Stimulated activated CD8-positive, alpha-beta memory T cell treated with anti-CD3 and anti-CD28 coated beads, Interleukin-12 subunit alpha, Interleukin-12 subunit beta, amount 100 ng/mL, for 24 hours (primary cell): ENCODE results near the gene PTPRS.

Experiments
- DNase-seq: peaks from one replicate; pipeline ENCODE4 v3.0.0-alpha.2; 2020; ENCODE audit errors: extremely low read depth

The PTPRS gene

DNA sequence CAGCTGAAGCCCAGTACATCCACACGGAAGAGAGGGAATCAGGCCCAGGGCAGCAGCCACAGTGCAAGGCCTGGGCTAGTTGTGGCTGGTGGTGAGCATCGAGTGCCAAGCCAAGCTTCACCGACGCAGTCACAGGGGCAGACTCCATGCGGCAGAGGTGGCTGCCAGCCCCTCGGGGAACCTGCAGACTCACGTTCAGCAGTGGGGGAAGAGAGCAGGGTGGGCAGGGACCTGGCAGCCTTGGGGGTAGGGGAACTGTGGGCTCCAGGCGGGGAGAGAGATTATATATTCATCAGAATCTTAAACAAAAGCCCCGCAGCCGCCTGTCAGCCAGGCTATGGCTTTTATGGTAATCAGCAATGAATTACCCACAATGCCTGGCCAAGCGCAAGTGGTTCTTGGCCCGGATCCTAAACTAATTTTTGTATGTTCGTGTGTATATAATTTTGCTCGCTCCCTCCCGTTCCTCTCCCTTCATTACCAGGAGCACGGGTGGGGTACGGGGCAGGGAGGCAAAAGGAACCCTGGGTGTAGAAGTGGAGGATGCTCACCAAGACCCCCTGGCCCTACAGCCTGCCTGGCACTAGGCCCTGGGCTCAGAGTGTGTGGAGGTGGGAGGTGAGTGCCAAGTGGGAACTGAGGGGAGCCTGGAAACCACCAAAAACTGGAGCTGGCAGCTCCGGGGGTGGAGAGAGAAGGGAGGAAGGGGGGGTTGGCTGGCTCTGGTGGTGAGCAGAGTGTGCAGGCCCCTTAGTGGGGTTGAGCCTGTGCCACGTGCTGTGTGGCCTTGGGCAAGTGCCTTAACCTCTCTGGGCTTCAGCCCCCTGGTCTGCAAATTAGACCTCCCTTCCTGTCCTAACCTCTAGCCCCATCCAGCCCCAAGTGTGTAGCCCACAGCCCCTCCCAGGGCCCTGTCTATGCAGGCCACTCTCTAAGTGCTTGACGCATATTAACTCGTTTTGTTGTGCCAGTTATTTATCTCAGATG lies 31.9 kb downstream of the PTPRS start:
- no peak for DNase-seq

DNA sequence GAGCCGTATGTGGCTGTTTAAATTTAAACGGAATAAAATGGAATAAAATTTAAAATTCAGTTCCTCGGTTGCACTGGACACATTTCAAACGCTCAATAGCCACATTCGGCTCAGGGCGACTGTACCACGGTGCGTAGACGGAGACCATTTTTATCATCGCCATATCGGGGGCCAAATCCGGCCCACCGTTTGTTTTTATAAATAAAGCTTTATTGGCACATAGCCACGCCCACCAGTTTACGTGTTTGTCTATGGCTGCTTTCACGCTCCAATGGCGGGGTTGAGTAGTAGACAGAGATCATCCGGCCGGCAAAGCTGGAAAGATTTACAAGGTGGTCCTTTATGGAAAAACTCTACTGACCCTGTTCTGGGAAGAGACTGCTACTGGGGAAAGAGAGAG lies 33.0 kb downstream of the PTPRS start:
- no peak for DNase-seq

DNA sequence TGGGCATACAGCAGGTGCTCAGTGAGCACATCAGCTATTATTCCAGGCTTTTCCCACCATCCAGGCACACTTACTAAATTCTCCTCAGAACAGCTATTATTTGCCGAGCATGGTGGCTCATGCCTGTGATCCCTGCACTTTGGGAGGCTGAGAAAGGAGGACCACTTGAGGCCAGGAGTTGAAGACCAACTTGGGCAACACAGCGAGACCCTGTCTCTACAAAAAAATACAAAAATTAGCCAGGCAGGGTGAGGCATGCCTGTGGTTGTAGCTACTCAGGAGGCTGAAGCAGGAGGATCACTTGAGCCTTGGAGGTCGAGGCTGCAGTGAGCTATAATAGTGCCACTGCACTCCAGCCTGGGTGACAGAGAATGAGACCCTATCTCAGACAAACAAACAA lies 35.4 kb downstream of the PTPRS start:
- no peak for DNase-seq

DNA sequence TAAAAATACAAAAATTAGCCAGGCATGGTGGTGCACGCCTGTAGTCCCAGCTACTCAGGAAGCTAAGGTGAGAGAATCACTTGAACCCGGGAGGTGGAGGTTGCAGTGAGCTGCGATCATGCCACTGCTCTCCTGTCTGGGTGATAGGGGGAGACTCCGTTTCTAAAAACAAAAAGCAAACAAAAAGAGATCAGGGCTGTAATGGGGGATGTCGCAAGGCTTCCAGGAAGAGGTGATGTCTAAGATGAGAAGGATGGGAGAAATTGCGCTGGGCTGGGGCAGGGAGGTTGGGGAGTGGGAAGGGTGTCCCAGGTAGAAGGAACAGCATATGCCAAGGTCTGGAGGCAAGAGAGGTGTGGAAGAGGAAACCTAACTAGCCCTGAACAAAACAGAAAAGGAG lies 36.1 kb downstream of the PTPRS start:
- no peak for DNase-seq

DNA sequence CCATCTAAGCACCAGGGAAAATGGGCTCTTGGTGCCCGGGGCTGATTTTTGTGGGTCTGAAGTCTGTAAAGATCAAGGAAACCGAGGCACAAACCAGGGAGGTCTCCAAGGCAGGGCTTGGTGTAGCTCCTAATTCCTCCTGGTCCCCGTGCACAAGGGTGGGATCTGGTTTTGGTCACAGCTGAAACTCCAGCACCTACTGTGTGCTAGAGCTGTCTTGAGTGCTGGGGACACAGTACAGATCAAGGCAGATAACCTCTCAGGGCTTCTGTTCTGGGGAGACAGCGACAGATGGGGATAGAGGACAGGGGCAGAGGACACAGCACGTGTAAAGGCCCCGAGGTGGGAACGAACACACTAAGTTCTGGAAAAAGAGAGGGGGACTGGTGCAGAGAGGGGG lies 37.4 kb downstream of the PTPRS start:
- DNase-seq: no peak

DNA sequence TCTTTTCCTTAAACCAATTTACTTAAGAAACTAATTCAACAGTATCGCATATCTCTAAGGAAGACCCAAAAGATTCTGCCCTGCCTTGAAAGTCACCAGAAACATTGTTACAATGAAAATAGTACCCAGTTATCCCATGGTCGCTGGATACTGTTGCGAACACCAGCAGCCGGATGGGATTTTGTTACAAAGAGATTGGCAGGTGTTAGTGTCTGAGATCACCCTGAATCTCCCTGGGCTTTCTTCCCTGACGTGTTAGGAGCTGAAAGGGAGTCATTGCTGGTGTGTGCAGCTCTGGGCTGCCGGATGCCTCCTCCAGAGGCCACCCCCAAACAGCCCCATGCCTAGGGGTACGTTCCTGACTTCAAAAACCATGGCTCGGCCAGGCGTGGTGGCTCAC lies 38.2 kb downstream of the PTPRS start:
- no peak for DNase-seq

DNA sequence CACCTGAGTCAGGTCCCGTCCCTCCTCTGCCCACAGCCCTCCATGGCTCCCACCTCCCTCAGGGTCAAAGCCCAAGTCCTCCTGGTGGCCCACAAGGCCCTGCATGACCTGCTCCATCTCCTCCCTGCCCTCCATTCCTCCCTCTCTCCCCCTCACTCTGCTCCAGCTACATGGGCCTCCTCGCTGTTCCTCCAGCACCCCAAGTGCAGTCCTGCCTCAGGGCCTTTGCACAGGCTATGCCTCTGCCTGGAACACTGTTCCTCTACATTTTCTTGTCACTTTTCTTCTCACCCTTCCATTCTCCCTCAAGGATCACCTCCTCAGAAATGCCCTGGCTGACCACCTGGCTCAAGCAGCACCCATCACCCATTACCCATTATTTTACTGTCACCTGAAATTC lies 41.5 kb downstream of the PTPRS start:
- DNase-seq: no peak

DNA sequence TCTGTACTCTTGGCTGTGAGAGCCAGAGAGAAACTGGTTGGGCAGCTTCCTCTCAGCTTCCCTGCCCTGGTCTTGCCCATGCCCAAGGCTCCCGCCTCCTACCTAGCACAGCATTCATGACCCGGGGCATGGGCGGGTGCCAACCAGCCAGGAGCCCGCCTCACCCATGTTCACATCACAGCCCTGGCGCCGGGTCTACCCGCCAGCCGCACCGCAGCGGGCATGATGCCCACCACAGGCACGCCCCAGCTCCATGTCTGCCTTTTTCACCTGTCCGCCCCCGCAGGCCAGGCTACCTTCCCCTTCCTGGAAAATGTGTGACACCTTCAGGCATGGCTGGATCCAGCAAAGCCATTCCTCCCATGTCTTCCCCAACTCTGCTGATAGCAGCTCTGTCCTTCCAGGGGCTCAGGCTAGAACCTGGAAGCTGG lies 42.1 kb downstream of the PTPRS start:
- DNase-seq: no peak

DNA sequence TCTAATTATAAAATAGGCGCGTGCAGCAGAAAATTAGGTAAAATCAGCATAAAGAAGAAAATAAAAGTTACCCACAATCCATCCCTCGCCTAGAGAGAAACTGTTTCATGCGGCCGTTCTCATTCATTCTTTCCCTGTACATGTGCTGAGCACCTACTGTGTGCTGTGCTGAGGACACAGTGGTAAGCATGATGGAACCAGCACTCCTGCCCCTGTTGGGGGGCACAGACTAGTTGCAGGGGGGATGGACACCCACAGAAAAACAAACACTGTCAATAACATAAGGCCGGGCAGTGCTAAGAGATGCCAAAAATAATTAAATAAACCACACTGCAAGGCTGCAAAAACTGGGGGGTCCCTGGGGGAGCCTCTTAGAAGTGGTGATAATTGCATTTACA lies 43.3 kb downstream of the PTPRS start:
- DNase-seq: no peak

DNA sequence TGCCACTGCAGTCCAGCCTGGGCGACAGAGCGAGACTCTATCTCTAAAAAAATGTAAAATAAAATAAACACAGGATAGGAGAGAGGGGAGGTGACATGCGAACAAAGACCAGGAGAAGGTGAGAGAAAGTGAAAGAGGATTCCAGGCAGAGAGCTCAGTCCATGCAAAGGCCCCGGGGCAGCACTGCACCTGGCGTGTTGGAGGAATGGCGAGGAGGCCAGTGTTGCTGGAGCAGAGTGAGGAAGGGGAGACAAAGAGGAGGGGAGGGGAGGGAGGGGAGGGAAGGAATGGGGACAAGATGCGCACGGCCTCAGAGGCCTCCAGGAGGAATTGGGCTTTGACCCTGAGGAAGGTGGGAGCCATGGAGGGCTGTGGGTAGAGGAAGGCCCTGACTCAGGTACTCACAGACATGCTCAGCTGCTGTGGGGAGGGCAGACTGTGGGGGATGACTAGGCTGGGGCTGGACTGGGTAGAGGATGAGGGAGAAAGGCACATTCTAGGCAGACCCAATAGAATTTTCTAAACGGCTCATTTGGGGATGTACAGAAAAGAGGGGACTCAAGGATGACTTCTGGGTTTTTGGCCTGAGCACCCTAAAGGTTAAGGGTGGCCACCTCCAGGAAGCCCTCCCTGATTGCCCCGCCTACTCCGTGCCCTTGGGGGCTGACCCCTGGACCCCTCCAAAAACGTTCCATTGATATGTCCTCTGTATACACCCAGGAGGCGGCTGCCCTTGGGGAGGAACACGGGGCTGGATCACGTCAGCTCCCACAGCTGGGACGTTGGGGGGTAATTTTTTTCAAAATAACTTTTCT lies 43.9 kb downstream of the PTPRS start:
- DNase-seq: no peak

DNA sequence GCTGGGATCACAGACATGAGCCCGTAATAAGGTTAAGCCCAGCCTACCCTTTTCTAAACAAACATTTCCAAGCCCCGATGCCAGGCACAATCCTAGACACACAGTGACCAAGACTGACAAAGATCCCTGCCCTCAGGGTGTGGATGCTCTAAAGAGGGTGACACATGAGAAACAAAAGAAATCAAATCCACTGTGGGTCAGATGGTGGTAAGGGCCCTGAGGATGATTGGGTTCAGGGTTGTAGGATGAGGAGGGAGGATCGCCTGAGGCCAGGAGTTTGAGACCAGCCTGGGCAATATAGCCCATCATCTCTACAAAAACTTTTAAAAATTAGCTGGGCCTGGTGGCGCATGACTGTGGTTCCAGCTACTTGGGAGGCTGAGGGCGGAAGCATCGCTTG lies 44.6 kb downstream of the PTPRS start:
- DNase-seq: no peak

DNA sequence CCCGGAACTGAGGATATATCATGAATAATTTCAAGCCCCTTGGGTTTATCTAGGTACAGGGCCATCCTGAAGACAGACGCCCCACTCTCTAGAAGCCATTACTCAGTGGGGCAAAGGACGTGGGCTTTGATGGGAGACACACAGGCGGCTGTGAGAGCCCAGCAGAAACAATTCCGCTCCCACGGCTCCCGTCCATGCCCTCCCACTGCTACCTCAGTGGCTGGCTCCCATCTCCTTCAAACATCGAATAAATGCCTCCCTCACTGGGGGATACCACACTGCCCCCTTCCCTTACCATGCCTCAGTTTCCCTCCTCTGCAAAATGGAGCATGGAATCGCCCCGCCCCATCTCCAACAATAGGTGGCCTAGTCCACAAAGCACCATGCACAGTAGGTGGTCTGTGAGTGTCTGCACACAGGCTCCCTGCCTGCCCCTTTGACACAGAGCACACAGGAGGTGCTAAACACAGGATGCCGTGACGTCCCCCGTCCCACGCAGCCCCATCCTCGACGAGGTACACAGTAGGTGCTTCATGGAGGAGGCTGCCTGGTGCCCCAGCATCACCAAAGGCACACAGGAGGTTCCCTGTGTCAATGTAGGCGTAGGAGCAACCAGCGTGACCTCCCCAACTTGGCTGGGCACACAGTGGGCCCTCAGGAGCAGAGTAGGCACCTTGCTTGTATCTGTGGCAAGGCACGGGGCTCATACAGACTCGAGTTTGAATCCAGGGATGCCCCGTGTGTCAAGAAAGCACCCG lies 46.0 kb downstream of the PTPRS start:
- DNase-seq: no peak

DNA sequence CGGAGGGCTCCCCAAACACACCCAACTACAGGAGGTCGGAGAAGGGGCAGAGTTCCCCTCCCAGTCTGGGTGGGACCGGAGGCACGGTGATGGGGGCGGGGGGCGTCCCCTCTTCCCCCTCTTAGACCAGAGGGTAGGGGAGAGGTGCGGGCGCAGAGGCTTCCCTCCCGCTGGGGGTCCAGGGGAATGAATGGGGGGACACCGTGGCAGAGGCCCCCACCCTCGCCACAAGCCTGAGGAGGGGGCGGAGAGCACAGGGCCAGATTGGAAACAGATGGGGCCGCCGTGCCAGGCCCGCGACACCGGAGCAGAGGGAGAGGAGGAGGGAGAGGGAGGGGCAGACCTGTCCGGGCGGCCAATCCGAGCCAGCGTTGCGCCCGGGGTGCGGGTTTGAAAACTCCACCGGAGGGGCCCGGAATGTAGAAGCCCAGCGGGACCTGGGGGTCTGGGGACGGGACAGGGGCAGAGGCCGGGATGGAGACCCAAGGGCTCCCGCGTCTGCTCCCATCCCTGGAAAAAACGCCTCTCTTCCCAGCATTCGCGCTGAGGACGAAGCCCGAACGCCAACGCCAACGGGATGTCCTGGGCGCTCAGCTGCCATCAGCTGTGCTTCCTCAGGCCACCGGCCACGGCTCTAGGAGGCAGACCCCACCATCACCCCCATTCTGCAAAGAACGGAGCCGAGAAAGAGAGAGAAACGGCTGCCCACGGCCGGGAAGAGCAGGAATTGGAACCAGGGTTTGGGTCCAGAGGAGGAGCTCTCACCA lies 46.8 kb downstream of the PTPRS start:
- no peak for DNase-seq

DNA sequence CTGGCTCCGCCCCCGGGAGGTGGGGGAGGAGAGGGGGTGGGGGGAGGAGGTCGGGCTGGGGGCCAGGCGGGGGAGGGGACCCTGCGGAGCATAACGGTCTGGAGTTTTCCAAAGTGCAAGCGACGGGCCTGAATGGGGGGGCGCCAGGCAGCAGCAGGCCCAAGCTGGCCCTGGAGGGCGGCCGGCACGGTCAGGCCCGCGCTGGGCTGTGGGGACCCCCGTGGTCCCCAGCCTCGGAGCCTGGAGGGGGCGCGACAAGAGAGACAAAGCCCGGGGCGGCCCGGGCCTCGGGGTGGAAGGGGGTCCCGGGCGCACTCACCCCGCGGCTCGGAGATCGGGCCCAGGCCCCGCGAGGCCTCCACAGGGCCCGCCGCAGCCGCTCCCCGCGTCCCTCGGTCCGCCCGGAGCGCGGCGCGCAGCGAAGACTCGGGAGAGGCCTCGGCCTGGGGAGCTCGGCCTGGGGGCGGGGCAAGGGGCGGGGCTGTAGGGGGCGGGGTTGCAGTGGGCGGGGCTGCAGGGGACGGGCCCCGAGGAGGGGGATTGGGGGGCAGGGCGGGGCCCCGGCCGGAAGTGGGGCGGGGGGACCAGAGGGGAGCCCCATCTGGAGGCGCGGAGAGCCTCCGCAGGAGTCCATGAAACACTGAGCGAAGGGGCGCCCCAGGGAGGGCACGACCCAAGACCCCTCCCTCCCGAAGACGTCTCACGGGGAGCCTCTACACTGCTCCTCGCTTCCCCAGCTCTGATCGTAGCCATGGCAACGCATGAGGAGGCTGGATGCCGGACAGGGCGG lies 47.6 kb downstream of the PTPRS start:
- DNase-seq: peak; percentile 10

DNA sequence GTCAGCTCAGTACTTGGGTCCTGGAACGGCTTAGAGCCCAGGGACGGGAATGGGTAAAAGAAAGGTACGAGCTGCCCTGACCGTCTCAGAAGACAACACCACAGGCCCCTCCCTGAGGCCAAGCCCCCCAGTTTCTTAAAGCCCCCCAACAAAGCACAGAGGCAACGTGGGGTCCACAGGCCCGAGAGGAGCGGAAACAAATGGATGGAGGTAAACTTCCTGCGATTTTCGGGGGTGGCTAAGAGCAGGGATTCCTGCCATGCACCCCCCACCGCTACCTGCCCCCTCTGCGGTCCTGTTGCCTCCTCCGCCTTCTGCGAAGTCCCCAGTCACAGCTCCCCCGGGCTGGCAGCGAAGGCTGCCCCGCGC lies 48.2 kb downstream of the PTPRS start:
- no peak for DNase-seq

DNA sequence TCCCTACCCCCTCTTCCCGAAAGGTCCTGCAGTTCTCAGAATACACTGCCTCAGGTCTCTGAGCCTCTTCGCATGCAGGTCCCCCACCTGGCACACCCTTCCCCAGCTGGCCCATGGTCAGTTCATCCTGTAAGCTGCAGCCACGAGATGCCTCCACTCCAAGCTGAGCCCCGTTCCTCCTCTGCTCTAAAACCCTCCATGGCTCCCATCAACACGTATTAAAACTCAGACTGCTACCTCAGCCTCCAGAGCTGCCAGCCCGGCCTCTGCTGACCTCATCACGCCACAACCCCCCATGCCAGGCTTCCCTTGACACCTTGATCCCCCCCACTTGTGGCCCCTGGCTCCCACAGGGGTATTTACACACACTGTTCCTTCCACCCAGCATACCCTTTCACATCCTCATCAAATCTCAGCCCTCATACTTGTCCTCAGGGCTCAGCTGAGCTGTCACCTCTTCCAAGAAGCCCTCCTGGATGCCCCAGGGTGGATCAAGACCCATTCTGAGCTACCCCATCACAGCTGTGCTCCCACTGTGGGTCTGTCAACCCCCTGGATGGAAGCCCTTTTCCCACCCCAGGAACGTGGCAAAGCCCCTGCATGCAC lies 48.9 kb downstream of the PTPRS start:
- no peak for DNase-seq
